HL-60 (cell line): ENCODE data around the gene OMA1.

Experiments used
- DNase-seq, 2 experiments: peaks; one replicate each; pipeline ENCODE4 v3.0.0-alpha.2; 2010 to 2020; ENCODE audit warnings: low read depth in 1 of 2, low spot score in 1 of 2
- H3K27ac ChIP-seq: fragments of 250-450 bp; sonication (Bioruptor Pico); replicated peaks from 2 replicates; pipeline ENCODE4 v1.5.1; 2020; ENCODE audit warnings: mild to moderate bottlenecking, moderate library complexity
- H3K27me3 ChIP-seq: fragments of 250-450 bp; sonication (Bioruptor Pico); 2 replicates; pipeline ENCODE4 v1.5.1; 2021; ENCODE audit warnings: mild to moderate bottlenecking, moderate library complexity; ENCODE audit not compliant: insufficient read depth, poor library complexity, severe bottlenecking
- H3K4me3 ChIP-seq: replicated peaks from 2 replicates; pipeline ENCODE4 v1.5.1; 2011; ENCODE audit warnings: mild to moderate bottlenecking, control low read depth, low read length; ENCODE audit not compliant: insufficient read depth
- CTCF ChIP-seq: IDR thresholded peaks from one replicate; pipeline ENCODE4 v1.5.1; 2011; ENCODE audit warnings: low read length, control low read depth, inconsistent platforms; ENCODE audit not compliant: insufficient read depth
- GABPA ChIP-seq: IDR thresholded peaks from 2 replicates; pipeline ENCODE4 v1.6.1; 2012; ENCODE audit warnings: low read depth
- POLR2AphosphoS5 ChIP-seq: IDR thresholded peaks from 2 replicates; pipeline ENCODE4 v1.6.1; 2012; ENCODE audit warnings: low read depth
- REST ChIP-seq: IDR thresholded peaks from 2 replicates; pipeline ENCODE4 v1.6.1; 2012; ENCODE audit warnings: low read depth; ENCODE audit not compliant: insufficient replicate concordance
- SPI1 ChIP-seq: IDR thresholded peaks from 2 replicates; pipeline ENCODE4 v1.6.1; 2012; ENCODE audit warnings: low read depth, mild to moderate bottlenecking, borderline replicate concordance

The OMA1 gene

GRCh38 chr1:58465176-58465575 is 81.3 kb downstream of the OMA1 start:
- Histone ChIP-seq H3K27me3 (no peaks in the 10 kb centered on the region), H3K4me3 (no peak overlapping the region), H3K27ac (no peak overlapping the region)
- TF ChIP-seq SPI1 (no peak), GABPA (no peak)
- no peak for DNase-seq

- no peak overlapping the region for H3K27ac ChIP-seq
- H3K4me3 ChIP-seq: no peak overlapping the region
- DNase-seq: no peak
- TF ChIP-seq CTCF (no peak), POLR2AphosphoS5 (no peak), GABPA (no peak), SPI1 (no peak), REST (peak; percentile 96)
- H3K27me3 ChIP-seq: no peaks in the 10 kb centered on the region
These were observed 86.1 kb downstream of the OMA1 start for GRCh38 chr1:58460469-58460868.

GRCh38 chr1:58459911-58460310 is 86.6 kb downstream of the OMA1 start:
- H3K4me3 ChIP-seq: no peak overlapping the region
- H3K27me3 ChIP-seq: no peaks in the 10 kb centered on the region
- H3K27ac ChIP-seq: no peak overlapping the region
- DNase-seq: no peak
- TF ChIP-seq REST (no peak), GABPA (no peak), SPI1 (no peak), CTCF (no peak), POLR2AphosphoS5 (no peak)

GRCh38 chr1:58457023-58457635 is 89.4 kb downstream of the OMA1 start:
- no peak for DNase-seq
- no peak overlapping the region for H3K27ac ChIP-seq
- H3K27me3 ChIP-seq: no peaks in the 10 kb centered on the region
- H3K4me3 ChIP-seq: no peak overlapping the region
- TF ChIP-seq CTCF (no peak), GABPA (no peak), REST (no peak), SPI1 (no peak), POLR2AphosphoS5 (no peak)
